ENCODE results near the gene DPYSL4. TPM values are rescaled to one million over a fixed set of nuclear protein-coding genes. Genes with fewer than 3 reads are reported as not detected.

Gene DPYSL4
- total RNA-seq, 1 donor from 2014 or later, result 35.2 TPM

DNA sequence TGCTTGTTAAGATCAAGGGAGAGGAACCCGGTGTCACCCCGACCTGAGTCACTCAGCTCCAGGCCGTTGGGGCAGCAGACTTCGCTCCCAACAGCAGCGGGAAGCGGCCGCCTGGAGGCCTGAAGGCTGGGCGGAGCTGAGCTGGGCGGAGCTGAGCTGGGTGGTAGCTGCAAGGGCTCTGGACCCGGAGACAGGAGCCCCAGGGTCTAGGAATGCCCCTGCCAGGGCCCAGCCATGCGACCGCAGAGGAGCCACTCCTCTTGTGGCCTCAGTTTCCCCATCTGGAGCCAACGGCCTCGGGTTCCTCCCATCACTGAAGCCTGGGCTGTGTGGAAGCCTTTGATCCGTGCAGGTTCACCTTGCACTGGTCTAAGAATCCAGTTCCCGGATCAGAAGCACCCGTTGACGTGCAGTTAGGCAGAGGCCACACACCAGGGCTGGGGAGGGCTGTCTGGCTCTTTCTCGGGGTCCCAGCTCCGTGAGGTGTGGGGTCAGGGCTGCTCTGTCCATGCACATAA is 21.9 kb upstream of the DPYSL4 start:
- no peaks in the 10 kb centered on the region for H3K9me3 Mint-ChIP-seq (ENCODE audit: low read depth)
- peaks cover 3% of the 10 kb centered on the region for H3K27me3 Mint-ChIP-seq (ENCODE audit: low read depth)
- TF ChIP-seq, protein P1, sequence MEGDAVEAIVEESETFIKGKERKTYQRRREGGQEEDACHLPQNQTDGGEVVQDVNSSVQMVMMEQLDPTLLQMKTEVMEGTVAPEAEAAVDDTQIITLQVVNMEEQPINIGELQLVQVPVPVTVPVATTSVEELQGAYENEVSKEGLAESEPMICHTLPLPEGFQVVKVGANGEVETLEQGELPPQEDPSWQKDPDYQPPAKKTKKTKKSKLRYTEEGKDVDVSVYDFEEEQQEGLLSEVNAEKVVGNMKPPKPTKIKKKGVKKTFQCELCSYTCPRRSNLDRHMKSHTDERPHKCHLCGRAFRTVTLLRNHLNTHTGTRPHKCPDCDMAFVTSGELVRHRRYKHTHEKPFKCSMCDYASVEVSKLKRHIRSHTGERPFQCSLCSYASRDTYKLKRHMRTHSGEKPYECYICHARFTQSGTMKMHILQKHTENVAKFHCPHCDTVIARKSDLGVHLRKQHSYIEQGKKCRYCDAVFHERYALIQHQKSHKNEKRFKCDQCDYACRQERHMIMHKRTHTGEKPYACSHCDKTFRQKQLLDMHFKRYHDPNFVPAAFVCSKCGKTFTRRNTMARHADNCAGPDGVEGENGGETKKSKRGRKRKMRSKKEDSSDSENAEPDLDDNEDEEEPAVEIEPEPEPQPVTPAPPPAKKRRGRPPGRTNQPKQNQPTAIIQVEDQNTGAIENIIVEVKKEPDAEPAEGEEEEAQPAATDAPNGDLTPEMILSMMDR (IDR thresholded peaks at IDR 0.05), result no peak
- no peak overlapping the region for H3K4me3 Mint-ChIP-seq (ENCODE audit: unreplicated experiment)
- no peak overlapping the region for H3K27ac Mint-ChIP-seq (ENCODE audit: unreplicated experiment)
- H3K36me3 Mint-ChIP-seq (ENCODE audit: low read depth), result peaks cover 3% of the 10 kb centered on the region
- H3K4me1 Mint-ChIP-seq (ENCODE audit: low read depth), result peaks cover 7% of the 10 kb centered on the region
- peak; percentile 67 for DNase-seq (ENCODE audit: low spot score)

DNA sequence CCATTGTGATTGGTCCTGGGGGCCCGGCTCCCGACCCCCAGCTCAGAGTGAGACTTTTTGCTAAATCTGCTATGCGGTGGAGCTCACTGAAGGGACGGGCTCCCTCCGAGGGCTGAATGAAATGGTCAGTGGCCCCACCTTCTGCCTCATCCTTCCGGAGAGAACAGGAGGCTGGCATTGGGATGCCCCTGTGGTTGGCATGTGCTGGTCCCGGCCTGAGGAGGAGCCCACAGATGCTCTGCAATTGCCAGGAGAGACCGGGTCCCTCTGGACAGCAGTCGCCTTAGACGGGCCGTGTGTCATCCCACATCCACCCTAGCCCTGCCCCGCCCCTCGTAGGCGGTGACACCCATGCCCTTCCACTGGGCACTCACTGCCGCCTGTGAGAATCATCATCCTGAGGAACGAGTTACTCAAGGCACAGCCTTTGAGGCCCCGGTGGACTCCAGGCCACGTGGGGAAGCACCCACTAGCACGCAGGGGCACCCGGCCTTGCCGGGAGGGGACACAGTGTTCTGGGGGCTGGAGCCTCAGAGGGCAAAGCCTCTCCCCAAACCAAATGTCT is 21.2 kb upstream of the DPYSL4 start:
- no peaks in the 10 kb centered on the region for H3K9me3 Mint-ChIP-seq (ENCODE audit: low read depth)
- H3K4me3 Mint-ChIP-seq (ENCODE audit: unreplicated experiment), result no peak overlapping the region
- peaks cover 7% of the 10 kb centered on the region for H3K4me1 Mint-ChIP-seq (ENCODE audit: low read depth)
- TF ChIP-seq, protein P1 (IDR thresholded peaks at IDR 0.05), result no peak
- peaks cover 3% of the 10 kb centered on the region for H3K27me3 Mint-ChIP-seq (ENCODE audit: low read depth)
- peak; percentile 85 for DNase-seq (ENCODE audit: low spot score)
- H3K36me3 Mint-ChIP-seq (ENCODE audit: low read depth), result peaks cover 3% of the 10 kb centered on the region
- no peak overlapping the region for H3K27ac Mint-ChIP-seq (ENCODE audit: unreplicated experiment)

DNA sequence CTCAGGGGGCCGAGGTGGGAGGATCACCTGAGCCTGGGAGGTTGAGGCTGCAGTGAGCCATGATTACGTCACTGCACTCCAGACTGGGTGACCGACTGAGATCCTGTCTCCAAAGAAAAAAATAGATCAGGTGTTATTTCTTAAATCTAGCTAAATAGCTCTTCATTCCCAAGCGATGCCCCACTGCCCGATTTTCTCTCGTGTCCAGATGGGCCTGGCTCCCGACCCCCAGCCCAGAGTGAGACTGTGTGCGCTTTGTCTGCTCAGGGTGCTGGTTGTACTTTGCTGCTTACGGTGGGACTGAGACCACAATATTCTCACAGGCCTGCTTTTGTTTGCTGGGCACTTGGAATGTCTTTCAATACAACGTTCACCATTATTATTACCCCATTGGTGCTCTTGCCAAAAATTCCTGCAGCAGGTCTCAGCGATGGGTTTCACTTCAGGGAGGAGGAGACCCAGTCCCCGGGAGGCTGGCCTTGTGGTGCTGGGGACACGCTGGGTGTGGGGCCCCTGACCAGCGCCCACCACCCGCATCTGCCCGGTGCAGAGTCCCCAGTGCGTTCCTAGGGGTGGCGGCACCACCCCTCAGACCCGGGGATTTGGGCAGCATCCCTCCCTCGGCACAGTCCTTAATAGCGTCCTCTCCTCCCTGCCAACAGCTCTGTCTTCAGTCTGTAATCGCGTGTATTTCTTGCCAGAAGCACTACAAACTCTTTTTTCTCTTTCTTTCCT is 20.4 kb upstream of the DPYSL4 start:
- no peak overlapping the region for H3K27ac Mint-ChIP-seq (ENCODE audit: unreplicated experiment)
- H3K9me3 Mint-ChIP-seq (ENCODE audit: low read depth), result no peaks in the 10 kb centered on the region
- peaks cover 12% of the 10 kb centered on the region for H3K27me3 Mint-ChIP-seq (ENCODE audit: low read depth)
- peaks cover 7% of the 10 kb centered on the region for H3K4me1 Mint-ChIP-seq (ENCODE audit: low read depth)
- peak; percentile 61 for DNase-seq (ENCODE audit: low spot score)
- peaks cover 3% of the 10 kb centered on the region for H3K36me3 Mint-ChIP-seq (ENCODE audit: low read depth)
- TF ChIP-seq, protein P1 (IDR thresholded peaks at IDR 0.05), result no peak
- H3K4me3 Mint-ChIP-seq (ENCODE audit: unreplicated experiment), result no peak overlapping the region

DNA sequence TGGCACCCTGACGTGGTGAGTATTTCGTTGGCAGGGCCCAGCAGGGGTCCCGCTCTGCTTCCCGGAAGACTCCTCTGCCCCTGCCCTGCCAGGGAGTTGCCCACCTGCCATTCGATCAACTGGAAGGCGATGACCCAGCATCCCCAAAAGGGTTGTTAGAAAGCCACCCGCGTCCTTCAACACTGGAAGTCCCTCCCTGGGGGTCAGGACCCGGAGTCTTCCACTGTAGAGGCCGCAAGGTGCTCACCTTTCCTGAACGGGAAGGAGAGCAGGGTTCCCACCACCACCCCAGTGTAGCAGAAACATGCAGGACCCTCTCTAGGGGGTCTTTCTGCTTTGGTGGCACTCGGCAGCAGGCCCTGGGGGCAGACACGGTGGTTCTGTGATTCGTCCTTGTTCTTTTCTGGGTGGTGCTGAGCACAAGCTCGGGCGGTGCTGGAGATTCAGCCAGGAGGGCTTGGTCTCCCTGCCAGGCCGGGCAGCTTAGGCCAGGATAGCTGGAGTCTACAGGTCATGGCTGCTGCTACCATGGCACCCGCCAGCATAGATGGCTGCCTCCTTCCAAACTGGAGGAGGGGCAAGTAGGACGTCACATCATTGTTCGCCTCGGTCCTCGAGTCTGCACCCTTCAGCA is 19.6 kb upstream of the DPYSL4 start:
- Mint-ChIP-seq H3K9me3 (ENCODE audit: low read depth) (no peaks in the 10 kb centered on the region), H3K4me3 (ENCODE audit: unreplicated experiment) (no peak overlapping the region), H3K27me3 (ENCODE audit: low read depth) (peaks cover 15% of the 10 kb centered on the region), H3K36me3 (ENCODE audit: low read depth) (peaks cover 3% of the 10 kb centered on the region), H3K27ac (ENCODE audit: unreplicated experiment) (no peak overlapping the region), H3K4me1 (ENCODE audit: low read depth) (peaks cover 4% of the 10 kb centered on the region)
- no peak for DNase-seq (ENCODE audit: low spot score)
- TF ChIP-seq, protein P1 (IDR thresholded peaks at IDR 0.05), result no peak

DNA sequence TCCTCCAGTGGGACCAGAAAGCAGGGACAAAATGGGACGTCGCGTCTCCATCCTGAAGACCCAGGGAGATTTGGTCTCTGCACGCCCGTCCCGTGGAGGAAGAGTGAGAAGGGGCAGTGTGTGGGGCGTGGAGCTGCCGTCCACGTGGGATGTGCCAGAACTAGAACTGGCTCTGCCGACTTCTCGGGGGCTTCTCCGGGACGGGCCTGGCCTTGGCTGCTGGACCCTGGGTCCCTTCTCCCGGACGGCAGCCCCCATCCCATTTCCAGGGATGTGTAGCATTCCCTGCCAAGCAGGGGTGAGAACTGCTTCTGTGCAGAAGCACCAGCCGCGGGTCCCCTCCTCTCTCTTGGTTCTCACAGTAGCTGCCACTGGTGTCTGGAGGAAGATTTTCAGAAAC is 18.8 kb upstream of the DPYSL4 start:
- TF ChIP-seq, protein P1 (IDR thresholded peaks at IDR 0.05), result no peak
- DNase-seq (ENCODE audit: low spot score), result peak; percentile 79
- no peak overlapping the region for H3K27ac Mint-ChIP-seq (ENCODE audit: unreplicated experiment)
- H3K9me3 Mint-ChIP-seq (ENCODE audit: low read depth), result no peaks in the 10 kb centered on the region
- peaks cover 3% of the 10 kb centered on the region for H3K36me3 Mint-ChIP-seq (ENCODE audit: low read depth)
- H3K4me3 Mint-ChIP-seq (ENCODE audit: unreplicated experiment), result no peak overlapping the region
- H3K4me1 Mint-ChIP-seq (ENCODE audit: low read depth), result no peaks in the 10 kb centered on the region
- H3K27me3 Mint-ChIP-seq (ENCODE audit: low read depth), result peaks cover 20% of the 10 kb centered on the region
